ENCODE measurements around the gene DENND11.

DNA sequence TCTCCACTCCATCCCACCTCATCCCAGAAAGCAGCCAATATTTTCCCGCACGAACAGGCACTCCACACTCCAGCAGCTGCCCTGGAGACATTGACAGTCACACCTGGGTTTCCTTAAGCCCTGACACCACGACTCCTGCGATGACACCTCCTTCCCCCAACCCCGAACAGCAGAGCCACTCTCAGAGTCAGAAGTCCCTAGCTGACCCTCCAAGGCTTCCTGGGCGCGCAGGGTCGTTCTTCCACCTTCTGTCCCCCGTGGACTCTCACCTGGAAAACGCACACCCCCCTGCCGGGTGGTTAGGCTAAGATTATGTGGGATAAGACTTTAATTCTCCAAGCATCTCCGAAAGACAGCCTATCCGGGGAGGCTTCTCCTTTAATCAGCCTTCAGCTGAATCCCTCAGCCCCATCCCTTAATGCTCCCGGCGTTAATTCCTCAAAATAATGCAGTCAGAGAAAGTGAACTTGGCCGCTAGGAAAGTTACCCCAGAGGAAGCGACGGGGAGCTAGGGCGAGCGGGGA lies 1.1 kb downstream of the DENND11 start:
- TF ChIP-seq, protein P1, sequence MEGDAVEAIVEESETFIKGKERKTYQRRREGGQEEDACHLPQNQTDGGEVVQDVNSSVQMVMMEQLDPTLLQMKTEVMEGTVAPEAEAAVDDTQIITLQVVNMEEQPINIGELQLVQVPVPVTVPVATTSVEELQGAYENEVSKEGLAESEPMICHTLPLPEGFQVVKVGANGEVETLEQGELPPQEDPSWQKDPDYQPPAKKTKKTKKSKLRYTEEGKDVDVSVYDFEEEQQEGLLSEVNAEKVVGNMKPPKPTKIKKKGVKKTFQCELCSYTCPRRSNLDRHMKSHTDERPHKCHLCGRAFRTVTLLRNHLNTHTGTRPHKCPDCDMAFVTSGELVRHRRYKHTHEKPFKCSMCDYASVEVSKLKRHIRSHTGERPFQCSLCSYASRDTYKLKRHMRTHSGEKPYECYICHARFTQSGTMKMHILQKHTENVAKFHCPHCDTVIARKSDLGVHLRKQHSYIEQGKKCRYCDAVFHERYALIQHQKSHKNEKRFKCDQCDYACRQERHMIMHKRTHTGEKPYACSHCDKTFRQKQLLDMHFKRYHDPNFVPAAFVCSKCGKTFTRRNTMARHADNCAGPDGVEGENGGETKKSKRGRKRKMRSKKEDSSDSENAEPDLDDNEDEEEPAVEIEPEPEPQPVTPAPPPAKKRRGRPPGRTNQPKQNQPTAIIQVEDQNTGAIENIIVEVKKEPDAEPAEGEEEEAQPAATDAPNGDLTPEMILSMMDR (IDR thresholded peaks at IDR 0.05; ENCODE audit: insufficient read depth, low read length, poor library complexity, severe bottlenecking), result no peak
- no peak for TF ChIP-seq EZH2phosphoT487 (conservative IDR thresholded peaks at IDR 0.05; ENCODE audit: low read length)

Data from SU-DHL-6 (cell line).